Stimulated activated CD4-positive, alpha-beta T cell treated with anti-CD3 and anti-CD28 coated beads, Interleukin-2, amount 100 ng/mL, for 48 hours (primary cell): ENCODE results near the gene SLC6A19.
"Not testable (repeated sequence)": the region's sequence is repeated elsewhere in the genome, so short reads cannot be mapped to it uniquely, and the experiment has no call there.

Experiments
- DNase-seq, 2 donors: peaks; one replicate each; pipeline ENCODE4 v3.0.0-alpha.2; 2020

SLC6A19 gene

GRCh38 chr5:1201327-1202025, at the start of gene SLC6A19:
TSS of gene SLC6A19 (plus strand) at chr5:1201595. CDS start at chr5:1201651, 56 bp downstream.
- no peak for DNase-seq

GRCh38 chr5:1152156-1152555, 49.2 kb upstream of the SLC6A19 start:
- no peak for DNase-seq

GRCh38 chr5:1152771-1153282, 48.6 kb upstream of the SLC6A19 start:
- DNase-seq, result no peak

- no peak for DNase-seq
Measured at GRCh38 chr5:1153428-1153827, 48.0 kb upstream of the SLC6A19 start.

- no peak for DNase-seq
Measured at GRCh38 chr5:1155191-1156032, 46.0 kb upstream of the SLC6A19 start.

- no peak for DNase-seq
Measured at GRCh38 chr5:1156033-1156753, 45.2 kb upstream of the SLC6A19 start.

GRCh38 chr5:1156754-1157460, 44.5 kb upstream of the SLC6A19 start:
- no peak for DNase-seq

- not testable (repeated sequence) for DNase-seq
Measured at GRCh38 chr5:1157461-1157986, 43.9 kb upstream of the SLC6A19 start.

GRCh38 chr5:1158647-1159340, 42.6 kb upstream of the SLC6A19 start:
- no peak for DNase-seq

GRCh38 chr5:1159341-1159675, 42.1 kb upstream of the SLC6A19 start:
- no peak for DNase-seq

- no peak for DNase-seq
Measured at GRCh38 chr5:1159774-1160406, 41.5 kb upstream of the SLC6A19 start.

GRCh38 chr5:1161108-1161832, 40.1 kb upstream of the SLC6A19 start:
- DNase-seq, result no peak

- DNase-seq, result no peak
Measured at GRCh38 chr5:1161833-1162229, 39.6 kb upstream of the SLC6A19 start.

GRCh38 chr5:1162276-1162675, 39.1 kb upstream of the SLC6A19 start:
- DNase-seq, result no peak

GRCh38 chr5:1162751-1163150, 38.6 kb upstream of the SLC6A19 start:
- no peak for DNase-seq

GRCh38 chr5:1163366-1163765, 38.0 kb upstream of the SLC6A19 start:
- no peak for DNase-seq

- no peak for DNase-seq
Measured at GRCh38 chr5:1163879-1164278, 37.5 kb upstream of the SLC6A19 start.

- no peak for DNase-seq
Measured at GRCh38 chr5:1164696-1165630, 36.4 kb upstream of the SLC6A19 start.

- no peak for DNase-seq
Measured at GRCh38 chr5:1165864-1166263, 35.5 kb upstream of the SLC6A19 start.

GRCh38 chr5:1166370-1166769, 35.0 kb upstream of the SLC6A19 start:
- DNase-seq, result no peak
